ENCODE measurements around the gene GAK. TPM values are rescaled to one million over a fixed set of nuclear protein-coding genes. Genes with fewer than 3 reads are reported as not detected.

Gene GAK
- total and polyA plus RNA-seq, 4 donors, result 27.4 to 69.7 (median 47.0) TPM

- H3K4me1 ChIP-seq (ENCODE audit: control insufficient read depth in 4 of 4, insufficient read depth in 4 of 4, low read length in 3 of 4), result peaks cover 13 to 20% (median 16%) of the 10 kb centered on the region in 4 donors
- WGBS, result 89% methylated on average over 25 of the region's 25 CpGs
- TF ChIP-seq MAX (IDR thresholded peaks at IDR 0.05) (no peak), EGR1 (IDR thresholded peaks at IDR 0.05; ENCODE audit: low read depth in 2 of 2) (no peak), FOXA2 (IDR thresholded peaks at IDR 0.05) (no peak), RXRA (IDR thresholded peaks at IDR 0.05) (no peak), ATF3 (IDR thresholded peaks at IDR 0.05) (no peak), HNF4G (IDR thresholded peaks at IDR 0.05) (no peak), TAF1 (conservative IDR thresholded peaks at IDR 0.05) (no peak), FOXA1 (IDR thresholded peaks at IDR 0.05) (no peak), SP1 (IDR thresholded peaks at IDR 0.05) (no peak), RAD21 (IDR thresholded peaks at IDR 0.05) (no peak), GABPA (IDR thresholded peaks at IDR 0.05 in 1 of 2, conservative IDR thresholded peaks at IDR 0.05 in 1 of 2) (no peak), HNF4A (conservative IDR thresholded peaks at IDR 0.05) (no peak), YY1 (IDR thresholded peaks at IDR 0.05) (no peak), NR2F2 (IDR thresholded peaks at IDR 0.05) (no peak), JUND (IDR thresholded peaks at IDR 0.05) (no peak)
- TF ChIP-seq, protein P1, sequence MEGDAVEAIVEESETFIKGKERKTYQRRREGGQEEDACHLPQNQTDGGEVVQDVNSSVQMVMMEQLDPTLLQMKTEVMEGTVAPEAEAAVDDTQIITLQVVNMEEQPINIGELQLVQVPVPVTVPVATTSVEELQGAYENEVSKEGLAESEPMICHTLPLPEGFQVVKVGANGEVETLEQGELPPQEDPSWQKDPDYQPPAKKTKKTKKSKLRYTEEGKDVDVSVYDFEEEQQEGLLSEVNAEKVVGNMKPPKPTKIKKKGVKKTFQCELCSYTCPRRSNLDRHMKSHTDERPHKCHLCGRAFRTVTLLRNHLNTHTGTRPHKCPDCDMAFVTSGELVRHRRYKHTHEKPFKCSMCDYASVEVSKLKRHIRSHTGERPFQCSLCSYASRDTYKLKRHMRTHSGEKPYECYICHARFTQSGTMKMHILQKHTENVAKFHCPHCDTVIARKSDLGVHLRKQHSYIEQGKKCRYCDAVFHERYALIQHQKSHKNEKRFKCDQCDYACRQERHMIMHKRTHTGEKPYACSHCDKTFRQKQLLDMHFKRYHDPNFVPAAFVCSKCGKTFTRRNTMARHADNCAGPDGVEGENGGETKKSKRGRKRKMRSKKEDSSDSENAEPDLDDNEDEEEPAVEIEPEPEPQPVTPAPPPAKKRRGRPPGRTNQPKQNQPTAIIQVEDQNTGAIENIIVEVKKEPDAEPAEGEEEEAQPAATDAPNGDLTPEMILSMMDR (IDR thresholded peaks at IDR 0.05; ENCODE audit: low read depth, low read length, missing input control), result no peak
- TF ChIP-seq, protein P2, sequence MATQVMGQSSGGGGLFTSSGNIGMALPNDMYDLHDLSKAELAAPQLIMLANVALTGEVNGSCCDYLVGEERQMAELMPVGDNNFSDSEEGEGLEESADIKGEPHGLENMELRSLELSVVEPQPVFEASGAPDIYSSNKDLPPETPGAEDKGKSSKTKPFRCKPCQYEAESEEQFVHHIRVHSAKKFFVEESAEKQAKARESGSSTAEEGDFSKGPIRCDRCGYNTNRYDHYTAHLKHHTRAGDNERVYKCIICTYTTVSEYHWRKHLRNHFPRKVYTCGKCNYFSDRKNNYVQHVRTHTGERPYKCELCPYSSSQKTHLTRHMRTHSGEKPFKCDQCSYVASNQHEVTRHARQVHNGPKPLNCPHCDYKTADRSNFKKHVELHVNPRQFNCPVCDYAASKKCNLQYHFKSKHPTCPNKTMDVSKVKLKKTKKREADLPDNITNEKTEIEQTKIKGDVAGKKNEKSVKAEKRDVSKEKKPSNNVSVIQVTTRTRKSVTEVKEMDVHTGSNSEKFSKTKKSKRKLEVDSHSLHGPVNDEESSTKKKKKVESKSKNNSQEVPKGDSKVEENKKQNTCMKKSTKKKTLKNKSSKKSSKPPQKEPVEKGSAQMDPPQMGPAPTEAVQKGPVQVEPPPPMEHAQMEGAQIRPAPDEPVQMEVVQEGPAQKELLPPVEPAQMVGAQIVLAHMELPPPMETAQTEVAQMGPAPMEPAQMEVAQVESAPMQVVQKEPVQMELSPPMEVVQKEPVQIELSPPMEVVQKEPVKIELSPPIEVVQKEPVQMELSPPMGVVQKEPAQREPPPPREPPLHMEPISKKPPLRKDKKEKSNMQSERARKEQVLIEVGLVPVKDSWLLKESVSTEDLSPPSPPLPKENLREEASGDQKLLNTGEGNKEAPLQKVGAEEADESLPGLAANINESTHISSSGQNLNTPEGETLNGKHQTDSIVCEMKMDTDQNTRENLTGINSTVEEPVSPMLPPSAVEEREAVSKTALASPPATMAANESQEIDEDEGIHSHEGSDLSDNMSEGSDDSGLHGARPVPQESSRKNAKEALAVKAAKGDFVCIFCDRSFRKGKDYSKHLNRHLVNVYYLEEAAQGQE (IDR thresholded peaks at IDR 0.05), result no peak
- TF ChIP-seq, protein P3, sequence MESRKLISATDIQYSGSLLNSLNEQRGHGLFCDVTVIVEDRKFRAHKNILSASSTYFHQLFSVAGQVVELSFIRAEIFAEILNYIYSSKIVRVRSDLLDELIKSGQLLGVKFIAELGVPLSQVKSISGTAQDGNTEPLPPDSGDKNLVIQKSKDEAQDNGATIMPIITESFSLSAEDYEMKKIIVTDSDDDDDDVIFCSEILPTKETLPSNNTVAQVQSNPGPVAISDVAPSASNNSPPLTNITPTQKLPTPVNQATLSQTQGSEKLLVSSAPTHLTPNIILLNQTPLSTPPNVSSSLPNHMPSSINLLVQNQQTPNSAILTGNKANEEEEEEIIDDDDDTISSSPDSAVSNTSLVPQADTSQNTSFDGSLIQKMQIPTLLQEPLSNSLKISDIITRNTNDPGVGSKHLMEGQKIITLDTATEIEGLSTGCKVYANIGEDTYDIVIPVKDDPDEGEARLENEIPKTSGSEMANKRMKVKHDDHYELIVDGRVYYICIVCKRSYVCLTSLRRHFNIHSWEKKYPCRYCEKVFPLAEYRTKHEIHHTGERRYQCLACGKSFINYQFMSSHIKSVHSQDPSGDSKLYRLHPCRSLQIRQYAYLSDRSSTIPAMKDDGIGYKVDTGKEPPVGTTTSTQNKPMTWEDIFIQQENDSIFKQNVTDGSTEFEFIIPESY (IDR thresholded peaks at IDR 0.05), result no peak
These were observed 38.1 kb upstream of the GAK start for GRCh38 chr4:970046-970745.

More at GRCh38 chr4:970046-970745, 38.1 kb upstream of the GAK start:
- Histone ChIP-seq H3K4me3 (ENCODE audit: low read depth in 1 of 3, low read length in 3 of 3) (no peak overlapping the region), H3K9me3 (ENCODE audit: control insufficient read depth in 4 of 4, low read length in 3 of 4) (no peaks in the 10 kb centered on the region), H3K27me3 (ENCODE audit: control insufficient read depth in 4 of 4, insufficient read depth in 4 of 4, low read length in 3 of 4) (no peaks in the 10 kb centered on the region), H3K9ac (ENCODE audit: low read depth in 1 of 2, low read length in 2 of 2) (no peak overlapping the region), H3K36me3 (ENCODE audit: control insufficient read depth in 4 of 4, insufficient read depth in 3 of 4, low read depth in 1 of 4, low read length in 3 of 4) (peaks cover 0 to 11% (median under 1%) of the 10 kb centered on the region in 4 donors), H3K27ac (ENCODE audit: low read depth in 1 of 2, low read length in 2 of 2) (no peak overlapping the region)
- DNase-seq (ENCODE audit: low spot score), result no peak
